Subcutaneous abdominal adipose tissue (tissue), 5 donors: Measurements from ENCODE around the gene NECTIN2.
"Not testable (repeated sequence)": the region's sequence is repeated elsewhere in the genome, so short reads cannot be mapped to it uniquely, and the experiment has no call there.

Source experiments
- H3K27ac ChIP-seq: one replicate; pipeline ENCODE4 v1.7.0; 2013; ENCODE audit warnings: low read depth, mild to moderate bottlenecking, inconsistent platforms, low read length, moderate library complexity
- H3K27me3 ChIP-seq, 5 donors: one replicate each; pipeline ENCODE4 v1.7.0; 2013; ENCODE audit warnings: low read length in 5 of 5, inconsistent platforms in 1 of 5; ENCODE audit not compliant: control insufficient read depth in 5 of 5, insufficient read depth in 4 of 5
- H3K36me3 ChIP-seq, 5 donors: one replicate each; pipeline ENCODE4 v1.7.0; 2013; ENCODE audit warnings: low read length in 5 of 5; ENCODE audit not compliant: control insufficient read depth in 5 of 5, insufficient read depth in 5 of 5
- H3K4me1 ChIP-seq, 5 donors: one replicate each; pipeline ENCODE4 v1.7.0; 2013; ENCODE audit warnings: low read length in 5 of 5, mild to moderate bottlenecking in 3 of 5, moderate library complexity in 1 of 5; ENCODE audit not compliant: control insufficient read depth in 5 of 5, insufficient read depth in 5 of 5
- H3K4me3 ChIP-seq, 5 donors: one replicate each; pipeline ENCODE4 v1.7.0; 2013; ENCODE audit warnings: low read length in 5 of 5, low read depth in 1 of 5
- H3K9ac ChIP-seq, 5 donors: one replicate each; pipeline ENCODE4 v1.7.0; 2013; ENCODE audit warnings: low read length in 5 of 5, mild to moderate bottlenecking in 4 of 5, moderate library complexity in 3 of 5
- H3K9me3 ChIP-seq, 5 donors: one replicate each; pipeline ENCODE4 v1.7.0; 2013; ENCODE audit warnings: low read length in 5 of 5; ENCODE audit not compliant: control insufficient read depth in 5 of 5
- donor health status: healthy.
- donor health status: healthy.
- donor health status: healthy.
- donor health status: healthy.
- donor health status: healthy.

NECTIN2 gene

DNA sequence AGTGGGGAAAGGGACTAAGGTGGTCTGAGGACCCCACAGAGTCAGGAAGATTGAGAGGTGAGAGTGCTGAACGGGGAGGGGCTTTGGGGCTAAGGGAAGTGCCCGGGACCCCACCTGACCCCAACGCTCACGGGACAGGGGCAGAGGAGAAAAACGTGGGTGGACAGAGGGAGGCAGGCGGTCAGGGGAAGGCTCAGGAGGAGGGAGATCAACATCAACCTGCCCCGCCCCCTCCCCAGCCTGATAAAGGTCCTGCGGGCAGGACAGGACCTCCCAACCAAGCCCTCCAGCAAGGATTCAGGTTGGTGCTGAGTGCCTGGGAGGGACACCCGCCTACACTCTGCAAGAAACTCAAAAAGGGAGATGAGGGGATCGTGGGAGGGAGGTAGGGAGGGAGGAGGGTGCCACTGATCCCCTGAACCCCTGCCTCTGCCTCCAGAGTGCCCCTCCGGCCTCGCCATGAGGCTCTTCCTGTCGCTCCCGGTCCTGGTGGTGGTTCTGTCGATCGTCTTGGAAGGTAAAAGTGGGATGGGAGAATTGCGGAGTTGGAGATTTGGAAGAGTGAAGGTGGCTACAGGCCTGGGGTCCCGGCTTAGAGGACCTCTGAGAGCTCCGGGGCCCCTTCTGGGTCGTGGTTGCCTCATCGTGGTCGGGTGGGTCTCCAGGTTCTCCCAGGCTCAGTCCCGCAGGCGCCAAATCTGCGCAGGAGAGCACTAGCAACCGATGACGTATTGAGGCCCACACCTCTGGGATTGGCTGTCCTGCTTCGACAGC is 68.5 kb downstream of the NECTIN2 start, which contains the start of gene APOC1:
Gene APOC1 (plus strand): TSS at position 176 of the 774 bp plus-strand sequence. CDS start 284 bp downstream, at position 460.
- not testable (repeated sequence) for H3K27me3 ChIP-seq, H3K9me3 ChIP-seq, H3K36me3 ChIP-seq
- H3K4me1 ChIP-seq, result peaks cover 6 to 61% (median 49%) of the 10 kb centered on the region in 5 donors
- H3K9ac ChIP-seq, result peak within 1 kb of the TSS in 4 of 5 donors; percentile 30 to 64 (median 44)
- peak within 1 kb of the TSS; percentile 44 for H3K27ac ChIP-seq
- peak within 1 kb of the TSS; percentile 51 to 75 (median 69) for H3K4me3 ChIP-seq

DNA sequence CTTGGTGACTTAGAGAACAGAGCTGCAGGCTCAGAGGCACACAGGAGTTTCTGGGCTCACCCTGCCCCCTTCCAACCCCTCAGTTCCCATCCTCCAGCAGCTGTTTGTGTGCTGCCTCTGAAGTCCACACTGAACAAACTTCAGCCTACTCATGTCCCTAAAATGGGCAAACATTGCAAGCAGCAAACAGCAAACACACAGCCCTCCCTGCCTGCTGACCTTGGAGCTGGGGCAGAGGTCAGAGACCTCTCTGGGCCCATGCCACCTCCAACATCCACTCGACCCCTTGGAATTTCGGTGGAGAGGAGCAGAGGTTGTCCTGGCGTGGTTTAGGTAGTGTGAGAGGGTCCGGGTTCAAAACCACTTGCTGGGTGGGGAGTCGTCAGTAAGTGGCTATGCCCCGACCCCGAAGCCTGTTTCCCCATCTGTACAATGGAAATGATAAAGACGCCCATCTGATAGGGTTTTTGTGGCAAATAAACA is 78.2 kb downstream of the NECTIN2 start:
- no peak overlapping the region for H3K4me3 ChIP-seq
- H3K36me3 ChIP-seq, result no peaks in the 10 kb centered on the region
- no peaks in the 10 kb centered on the region for H3K9me3 ChIP-seq
- H3K27me3 ChIP-seq, result no peaks in the 10 kb centered on the region
- peaks cover 7 to 42% (median 40%) of the 10 kb centered on the region in 5 donors for H3K4me1 ChIP-seq
- H3K27ac ChIP-seq, result peak overlapping the region; percentile 46
- no peak overlapping the region for H3K9ac ChIP-seq

DNA sequence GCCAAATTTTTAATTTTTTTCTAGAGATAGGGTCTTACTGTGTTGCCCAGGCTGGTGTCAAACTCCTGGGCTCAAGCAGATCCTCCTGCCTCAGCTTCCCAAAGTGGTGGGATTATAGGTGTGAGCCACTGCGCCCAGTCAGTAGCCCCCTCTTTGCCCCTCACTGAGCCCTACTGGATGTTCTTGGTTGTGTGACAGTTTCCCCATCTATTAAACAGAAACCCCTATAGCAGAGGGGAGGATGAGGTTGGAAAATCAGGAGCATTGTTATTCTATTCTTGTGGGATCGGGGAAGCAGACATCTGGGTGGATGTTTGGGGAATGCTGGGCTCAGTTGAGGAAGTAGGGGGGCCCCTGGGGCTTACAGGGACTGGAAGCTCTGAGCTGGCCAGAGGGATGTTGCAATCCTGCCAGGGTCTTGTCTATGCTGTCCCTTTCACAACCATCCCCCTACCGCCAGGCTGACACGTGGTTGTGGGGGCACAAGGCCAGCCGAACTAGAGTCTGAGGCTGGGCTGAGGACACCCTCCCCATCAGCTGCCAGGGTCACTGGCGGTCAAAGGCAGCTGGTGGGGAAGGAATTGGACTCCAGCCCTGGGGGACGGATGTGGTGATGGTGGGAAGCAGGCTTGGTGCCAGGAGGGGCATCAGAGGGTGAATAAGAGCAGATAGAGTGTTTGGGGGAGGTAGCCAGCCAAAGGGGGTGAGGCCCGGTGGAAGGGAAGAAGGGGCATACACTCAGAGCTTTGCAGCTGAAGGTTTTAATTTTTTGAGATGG is 79.2 kb downstream of the NECTIN2 start:
- peak overlapping the region in 1 of 5 donors; percentile 41 for H3K9ac ChIP-seq
- H3K27ac ChIP-seq, result peak overlapping the region; percentile 50

DNA sequence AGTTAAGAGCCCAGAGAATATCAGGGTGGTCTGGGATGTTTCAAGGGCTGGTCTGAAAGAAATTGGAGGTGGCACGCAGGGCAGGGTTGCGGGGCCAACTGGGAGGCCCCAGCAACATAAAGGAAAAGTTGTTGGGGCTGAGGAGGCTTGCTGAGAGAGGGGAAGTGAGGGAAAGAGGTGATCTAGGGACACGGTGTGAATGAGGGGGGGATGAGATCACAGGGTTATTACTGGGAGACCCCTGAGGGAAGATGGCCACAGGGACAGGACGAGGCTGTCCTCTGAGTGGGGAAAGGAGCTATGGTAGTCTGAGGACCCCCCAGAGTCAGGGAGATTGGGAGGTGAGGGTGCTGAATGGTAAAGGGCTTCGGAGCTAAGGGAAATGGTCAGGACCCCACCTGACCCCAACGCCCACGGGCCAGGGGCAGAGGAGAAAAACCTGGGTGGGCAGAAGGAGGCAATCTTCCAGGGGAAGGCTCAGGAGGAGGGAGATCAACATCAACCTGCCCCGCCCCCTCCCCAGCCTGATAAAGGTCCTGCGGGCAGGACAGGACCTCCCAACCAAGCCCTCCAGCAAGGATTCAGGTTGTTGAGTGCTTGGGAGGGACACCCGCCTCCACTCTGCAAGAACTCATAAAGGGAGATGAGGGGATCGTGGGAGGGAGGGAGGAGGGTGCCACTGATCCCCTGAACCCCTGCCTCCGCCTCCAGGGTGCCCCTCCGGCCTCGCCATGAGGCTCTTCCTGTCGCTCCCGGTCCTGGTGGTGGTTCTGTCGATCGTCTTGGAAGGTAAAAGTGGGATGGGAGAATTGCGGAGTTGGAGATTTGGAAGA is 80.4 kb downstream of the NECTIN2 start:
- Histone ChIP-seq H3K4me3 (peak overlapping the region in 2 of 5 donors; percentile 6 to 26), H3K27ac (peak overlapping the region; percentile 41), H3K4me1 (peaks cover 7 to 42% (median 40%) of the 10 kb centered on the region in 5 donors)
- not testable (repeated sequence) for H3K36me3 ChIP-seq, H3K9ac ChIP-seq, H3K27me3 ChIP-seq, H3K9me3 ChIP-seq

More for the DNA sequence above, 79.2 kb downstream of the NECTIN2 start:
- H3K27me3 ChIP-seq, result no peaks in the 10 kb centered on the region
- peaks cover 7 to 42% (median 40%) of the 10 kb centered on the region in 5 donors for H3K4me1 ChIP-seq
- H3K9me3 ChIP-seq, result no peaks in the 10 kb centered on the region
- H3K36me3 ChIP-seq, result no peaks in the 10 kb centered on the region
- no peak overlapping the region for H3K4me3 ChIP-seq

DNA sequence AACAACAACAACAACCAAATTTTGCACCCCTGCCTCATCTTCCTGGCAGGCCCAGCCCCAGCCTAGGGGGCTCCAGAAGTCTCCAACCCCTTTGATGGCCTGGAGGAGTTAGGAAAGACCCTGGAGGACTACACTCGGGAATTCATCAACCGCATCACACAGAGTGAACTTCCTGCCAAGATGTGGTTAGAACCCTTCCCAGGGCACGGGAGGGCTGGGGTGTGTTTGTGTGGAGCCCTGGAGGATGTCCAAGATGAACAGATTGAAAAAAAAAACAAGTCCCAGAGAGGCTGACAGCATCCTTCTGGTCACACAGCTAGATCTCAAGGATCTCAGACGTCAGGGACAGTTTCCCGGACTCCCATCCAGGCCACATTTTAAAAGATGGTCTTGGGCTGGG is 81.6 kb downstream of the NECTIN2 start:
- Histone ChIP-seq H3K27ac (no peak overlapping the region), H3K4me1 (peaks cover 7 to 42% (median 40%) of the 10 kb centered on the region in 5 donors), H3K9ac (no peak overlapping the region), H3K36me3 (no peaks in the 10 kb centered on the region), H3K27me3 (no peaks in the 10 kb centered on the region), H3K9me3 (no peaks in the 10 kb centered on the region), H3K4me3 (no peak overlapping the region)

DNA sequence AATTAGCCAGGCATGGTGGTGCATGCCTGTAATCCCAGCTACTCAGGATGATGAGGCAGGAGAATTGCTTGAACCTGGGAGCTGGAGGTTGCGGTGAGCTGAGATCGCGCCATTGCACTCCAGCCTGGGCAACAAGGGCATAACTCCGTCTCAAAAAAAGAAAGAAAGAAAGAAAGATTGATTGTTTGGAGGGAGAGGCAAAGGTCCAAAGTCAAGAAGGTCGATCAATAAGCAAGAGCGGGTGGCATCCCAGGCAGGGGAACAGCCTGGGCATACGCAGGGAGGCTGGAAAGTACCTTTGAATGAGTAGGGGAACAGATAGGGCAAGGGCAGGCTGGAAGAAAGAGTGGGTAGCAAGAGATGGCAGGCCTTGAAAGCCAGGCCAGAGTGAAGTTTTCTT is 84.0 kb downstream of the NECTIN2 start:
- Histone ChIP-seq H3K9me3 (no peaks in the 10 kb centered on the region), H3K36me3 (no peaks in the 10 kb centered on the region), H3K9ac (no peak overlapping the region), H3K27me3 (no peaks in the 10 kb centered on the region), H3K4me1 (peaks cover 5 to 29% (median 28%) of the 10 kb centered on the region in 5 donors), H3K27ac (no peak overlapping the region), H3K4me3 (no peak overlapping the region)

DNA sequence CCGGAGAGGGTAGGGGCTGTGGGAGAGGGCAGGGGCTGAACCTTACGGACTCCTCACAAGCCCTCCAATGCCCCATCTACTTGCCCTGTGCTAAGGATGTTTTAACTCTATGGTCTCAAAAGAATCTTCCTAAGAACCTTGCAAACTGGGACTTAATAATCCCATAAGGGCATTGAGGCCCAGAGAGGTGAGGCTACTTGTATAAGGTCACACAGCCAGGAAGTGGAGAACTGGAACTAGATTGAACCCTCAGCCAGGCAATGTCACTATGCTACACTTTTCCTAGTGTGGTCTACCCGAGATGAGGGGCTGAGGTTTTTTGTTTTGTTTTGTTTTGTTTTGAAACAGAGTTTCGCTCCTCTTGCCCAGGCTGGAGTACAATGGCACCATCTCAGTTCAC is 85.4 kb downstream of the NECTIN2 start:
- no peak overlapping the region for H3K27ac ChIP-seq
- H3K9me3 ChIP-seq, result no peaks in the 10 kb centered on the region
- H3K9ac ChIP-seq, result no peak overlapping the region
- H3K36me3 ChIP-seq, result no peaks in the 10 kb centered on the region
- no peak overlapping the region for H3K4me3 ChIP-seq
- no peaks in the 10 kb centered on the region for H3K27me3 ChIP-seq
- H3K4me1 ChIP-seq, result peaks cover 2 to 22% (median 18%) of the 10 kb centered on the region in 5 donors
